HG03457 (cell line): ENCODE measurements around the gene HMG20B.
"Not testable (repeated sequence)": the region's sequence is repeated elsewhere in the genome, so short reads cannot be mapped to it uniquely, and the experiment has no call there.

ENCODE experiments used
- ATAC-seq: cut with Tn5 transposase; IDR thresholded peaks from one replicate; pipeline ENCODE4 v1.9.1; 2021; ENCODE audit warnings: moderate number of reproducible peaks; ENCODE audit not compliant: unreplicated experiment

HMG20B gene

GRCh38 chr19:3578390-3578789, 5.6 kb downstream of the HMG20B start:
- no peak for ATAC-seq

- no peak for ATAC-seq
Measured at GRCh38 chr19:3580156-3580934, 7.6 kb downstream of the HMG20B start.

GRCh38 chr19:3581792-3582191, 9.0 kb downstream of the HMG20B start:
- ATAC-seq: not testable (repeated sequence)

- ATAC-seq: not testable (repeated sequence)
Measured at GRCh38 chr19:3584036-3584802, 11.5 kb downstream of the HMG20B start.

GRCh38 chr19:3585301-3586126, 12.8 kb downstream of the HMG20B start, which contains the start of gene GIPC3:
Gene GIPC3 (plus strand): TSS chr19:3585478. CDS start chr19:3585598, 120 bp downstream.
- ATAC-seq: no peak

GRCh38 chr19:3586127-3586626, 13.4 kb downstream of the HMG20B start:
- no peak for ATAC-seq

- no peak for ATAC-seq
Measured at GRCh38 chr19:3586707-3587346, 14.1 kb downstream of the HMG20B start.

GRCh38 chr19:3589439-3589838, 16.7 kb downstream of the HMG20B start:
- no peak for ATAC-seq

GRCh38 chr19:3589949-3590348, 17.2 kb downstream of the HMG20B start:
- no peak for ATAC-seq

GRCh38 chr19:3590991-3591659, 18.4 kb downstream of the HMG20B start:
- ATAC-seq: no peak

GRCh38 chr19:3591876-3592613, 19.3 kb downstream of the HMG20B start:
- ATAC-seq: no peak

GRCh38 chr19:3593156-3593555, 20.4 kb downstream of the HMG20B start:
- ATAC-seq: no peak

- ATAC-seq: no peak
Measured at GRCh38 chr19:3595521-3596061, 22.8 kb downstream of the HMG20B start.

- ATAC-seq: no peak
Measured at GRCh38 chr19:3599776-3600187, 27.0 kb downstream of the HMG20B start.

- no peak for ATAC-seq
Measured at GRCh38 chr19:3601021-3601420, 28.3 kb downstream of the HMG20B start.

- ATAC-seq: no peak
Measured at GRCh38 chr19:3603121-3603811, 30.5 kb downstream of the HMG20B start.

GRCh38 chr19:3604227-3604986, 31.7 kb downstream of the HMG20B start:
- ATAC-seq: no peak

- no peak for ATAC-seq
Measured at GRCh38 chr19:3604987-3605343, 32.2 kb downstream of the HMG20B start.
